ENCODE measurements around the gene LTBP1. TPM values are rescaled to one million over a fixed set of nuclear protein-coding genes. Genes with fewer than 3 reads are reported as not detected.

LTBP1 gene
- total RNA-seq, 6 experiments from 2014 or later, result 260 to 409 (median 335) TPM

- DNase-seq, result no peak
- Mint-ChIP-seq H3K4me1 (ENCODE audit: low read depth) (peaks cover 97% of the 10 kb centered on the region), H3K4me3 (0 out of 2 replicates have a peak overlapping the region, but pooled peaks have one; percentile 14), H3K36me3 (ENCODE audit: low read depth) (peaks cover 56% of the 10 kb centered on the region), H3K27me3 (ENCODE audit: insufficient read depth) (no peaks in the 10 kb centered on the region; the same call in none of the 2 replicates), H3K27ac (peak overlapping the region; percentile 99), H3K9me3 (0 out of 2 replicates have a peak, but pooled peaks cover 3% of the 10 kb centered on the region)
- TF ChIP-seq CTCF (IDR thresholded peaks at IDR 0.05), result no peak
Measured at GRCh38 chr2:33213648-33214047, 266.9 kb downstream of the LTBP1 start.

GRCh38 chr2:33214436-33214835 lies 267.7 kb downstream of the LTBP1 start:
- 0 out of 2 replicates have a peak, but pooled peaks cover 3% of the 10 kb centered on the region for H3K9me3 Mint-ChIP-seq
- peaks cover 57% of the 10 kb centered on the region for H3K36me3 Mint-ChIP-seq (ENCODE audit: low read depth)
- no peak for TF ChIP-seq CTCF (IDR thresholded peaks at IDR 0.05)
- no peaks in the 10 kb centered on the region; the same call in none of the 2 replicates for H3K27me3 Mint-ChIP-seq (ENCODE audit: insufficient read depth)
- H3K4me3 Mint-ChIP-seq, result peak overlapping the region; percentile 83
- DNase-seq, result no peak
- peak overlapping the region; percentile 99 for H3K27ac Mint-ChIP-seq
- peaks cover 97% of the 10 kb centered on the region for H3K4me1 Mint-ChIP-seq (ENCODE audit: low read depth)

- Mint-ChIP-seq H3K9me3 (0 out of 2 replicates have a peak, but pooled peaks cover 3% of the 10 kb centered on the region), H3K4me3 (peak overlapping the region; percentile 83; the same call in 1 of the 2 replicates), H3K27ac (peak overlapping the region; percentile 99), H3K27me3 (ENCODE audit: insufficient read depth) (no peaks in the 10 kb centered on the region; the same call in none of the 2 replicates), H3K4me1 (ENCODE audit: low read depth) (peaks cover 97% of the 10 kb centered on the region), H3K36me3 (ENCODE audit: low read depth) (peaks cover 57% of the 10 kb centered on the region)
- no peak for TF ChIP-seq CTCF (IDR thresholded peaks at IDR 0.05)
- DNase-seq, result no peak
Measured at GRCh38 chr2:33214857-33215256, 268.1 kb downstream of the LTBP1 start.

- Mint-ChIP-seq H3K27ac (peak overlapping the region; percentile 99), H3K27me3 (ENCODE audit: insufficient read depth) (no peaks in the 10 kb centered on the region; the same call in none of the 2 replicates), H3K9me3 (0 out of 2 replicates have a peak, but pooled peaks cover 3% of the 10 kb centered on the region), H3K36me3 (ENCODE audit: low read depth) (peaks cover 56% of the 10 kb centered on the region), H3K4me1 (ENCODE audit: low read depth) (peaks cover 97% of the 10 kb centered on the region), H3K4me3 (peak overlapping the region; percentile 54)
- peak; percentile 94 for DNase-seq
- TF ChIP-seq CTCF (IDR thresholded peaks at IDR 0.05), result peak; percentile 35; the same call in 1 of the 2 replicates
Measured at GRCh38 chr2:33215299-33215698, 268.5 kb downstream of the LTBP1 start.

GRCh38 chr2:33215983-33216382 lies 269.2 kb downstream of the LTBP1 start:
- no peak for DNase-seq
- H3K4me1 Mint-ChIP-seq (ENCODE audit: low read depth), result peaks cover 97% of the 10 kb centered on the region
- peak overlapping the region; percentile 45 for H3K4me3 Mint-ChIP-seq
- TF ChIP-seq CTCF (IDR thresholded peaks at IDR 0.05), result no peak
- 0 out of 2 replicates have a peak, but pooled peaks cover 3% of the 10 kb centered on the region for H3K9me3 Mint-ChIP-seq
- H3K36me3 Mint-ChIP-seq (ENCODE audit: low read depth), result peaks cover 56% of the 10 kb centered on the region
- H3K27me3 Mint-ChIP-seq (ENCODE audit: insufficient read depth), result no peaks in the 10 kb centered on the region; the same call in none of the 2 replicates
- peak overlapping the region; percentile 99 for H3K27ac Mint-ChIP-seq

Measured in HFFc6 (cell line).